OCI-LY3 (cell line): Measurements from ENCODE around the gene SPPL2A.

ENCODE experiments used
- EZH2phosphoT487 ChIP-seq: fragments of 200-600 bp; shearing (Covaris generic); IDR thresholded peaks from 2 replicates; pipeline ENCODE4 v1.6.1; 2018; ENCODE audit warnings: antibody characterized with exemption, mixed run types, low read depth
- TF ChIP-seq, protein P1 (sequence below): fragments of 200-600, 300-600 bp; sonication (generic); IDR thresholded peaks from 2 replicates; pipeline ENCODE4 v1.5.1; 2014; ENCODE audit warnings: antibody characterized with exemption, low read length, low read depth

GRCh38 chr15:50710585-50710984 is 54.9 kb downstream of the SPPL2A start:
- TF ChIP-seq, protein P1, sequence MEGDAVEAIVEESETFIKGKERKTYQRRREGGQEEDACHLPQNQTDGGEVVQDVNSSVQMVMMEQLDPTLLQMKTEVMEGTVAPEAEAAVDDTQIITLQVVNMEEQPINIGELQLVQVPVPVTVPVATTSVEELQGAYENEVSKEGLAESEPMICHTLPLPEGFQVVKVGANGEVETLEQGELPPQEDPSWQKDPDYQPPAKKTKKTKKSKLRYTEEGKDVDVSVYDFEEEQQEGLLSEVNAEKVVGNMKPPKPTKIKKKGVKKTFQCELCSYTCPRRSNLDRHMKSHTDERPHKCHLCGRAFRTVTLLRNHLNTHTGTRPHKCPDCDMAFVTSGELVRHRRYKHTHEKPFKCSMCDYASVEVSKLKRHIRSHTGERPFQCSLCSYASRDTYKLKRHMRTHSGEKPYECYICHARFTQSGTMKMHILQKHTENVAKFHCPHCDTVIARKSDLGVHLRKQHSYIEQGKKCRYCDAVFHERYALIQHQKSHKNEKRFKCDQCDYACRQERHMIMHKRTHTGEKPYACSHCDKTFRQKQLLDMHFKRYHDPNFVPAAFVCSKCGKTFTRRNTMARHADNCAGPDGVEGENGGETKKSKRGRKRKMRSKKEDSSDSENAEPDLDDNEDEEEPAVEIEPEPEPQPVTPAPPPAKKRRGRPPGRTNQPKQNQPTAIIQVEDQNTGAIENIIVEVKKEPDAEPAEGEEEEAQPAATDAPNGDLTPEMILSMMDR = no peak
- TF ChIP-seq EZH2phosphoT487 = no peak
